Activated CD4-positive, CD25-positive, alpha-beta regulatory T cell treated with anti-CD3 and anti-CD28 coated beads, Interleukin-2, amount 50 U/mL, for 72 hours (primary cell): ENCODE measurements around the gene PMEL.
"Not testable (repeated sequence)": the region's sequence is repeated elsewhere in the genome, so short reads cannot be mapped to it uniquely, and the experiment has no call there.

Experiments
- DNase-seq: peaks from one replicate; pipeline ENCODE4 v3.0.0; 2021

The PMEL gene

GRCh38 chr12:55938826-55939501 is 26.9 kb downstream of the PMEL start:
- no peak for DNase-seq

DNA sequence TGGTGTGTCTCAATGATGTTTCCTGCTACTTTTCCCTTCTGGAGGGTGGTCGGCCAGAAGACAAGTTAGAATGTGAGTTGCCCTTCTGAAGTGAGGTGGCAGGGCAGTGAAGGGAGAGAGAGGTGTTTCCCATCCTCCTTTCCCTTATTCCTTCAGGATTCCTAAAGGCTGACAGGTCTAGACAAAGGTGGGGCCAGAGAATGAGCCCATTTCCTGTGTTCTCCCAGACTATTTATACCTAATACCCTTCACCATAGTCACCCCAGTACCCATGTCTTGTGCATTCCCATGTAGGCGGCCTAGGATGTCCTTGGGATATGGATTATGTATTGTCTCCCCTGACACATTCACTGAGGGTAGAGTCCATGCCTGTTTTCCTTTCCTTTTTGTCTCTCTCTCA is 27.9 kb downstream of the PMEL start:
- no peak for DNase-seq

- no peak for DNase-seq
These were observed 30.1 kb downstream of the PMEL start for GRCh38 chr12:55935738-55936151.

DNA sequence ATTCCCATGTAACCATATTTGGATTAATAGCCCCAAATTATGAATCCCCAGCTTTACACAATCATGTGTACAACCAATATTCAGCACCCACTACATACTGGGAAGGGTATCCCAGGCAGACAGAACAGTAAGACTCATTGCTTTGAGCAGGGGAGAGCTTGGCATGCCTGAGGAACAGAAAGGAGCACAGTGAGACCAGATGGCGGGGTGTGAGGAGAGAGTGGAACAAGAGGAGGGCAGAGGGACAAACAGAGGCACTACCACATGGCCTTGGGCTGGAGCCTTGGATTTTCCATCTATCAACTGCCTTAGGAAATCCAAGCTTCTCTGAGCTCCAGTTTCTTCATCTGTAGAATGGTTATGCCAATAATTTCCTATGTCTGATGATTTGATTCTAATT is 31.1 kb downstream of the PMEL start:
- no peak for DNase-seq

GRCh38 chr12:55933799-55934742 is 31.8 kb downstream of the PMEL start:
- no peak for DNase-seq

DNA sequence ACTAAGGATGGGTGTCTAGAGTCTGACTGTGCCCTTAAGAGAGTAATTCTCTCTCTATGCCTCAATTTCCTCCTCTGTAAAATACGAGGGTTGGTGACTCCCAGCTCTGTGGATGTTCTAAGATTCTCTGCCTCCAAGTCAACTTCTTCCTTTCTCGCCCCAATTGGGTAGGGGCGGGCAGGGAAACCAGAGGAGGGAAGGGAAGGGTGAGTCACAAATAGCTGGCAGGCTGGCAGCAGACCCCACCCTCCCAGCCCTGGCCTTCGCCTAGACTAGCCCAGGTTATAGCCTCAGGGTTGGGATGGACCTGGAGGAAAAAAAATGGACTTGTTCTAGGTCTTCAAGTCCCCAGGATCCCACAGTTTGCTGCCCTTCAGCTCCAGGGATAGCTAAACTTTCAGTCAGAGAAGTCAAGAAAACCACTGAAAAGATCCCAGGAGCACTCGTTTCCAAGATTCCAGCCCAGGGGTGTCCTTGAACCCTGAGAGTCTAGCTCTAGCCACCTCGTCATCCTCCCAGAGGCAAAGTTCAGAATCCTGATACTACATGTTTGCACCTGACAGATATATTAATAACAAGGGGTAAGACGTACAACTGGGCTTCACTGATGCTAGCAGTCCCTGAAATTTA is 32.6 kb downstream of the PMEL start:
- DNase-seq = no peak

GRCh38 chr12:55932551-55932910 is 33.3 kb downstream of the PMEL start:
- DNase-seq = no peak

DNA sequence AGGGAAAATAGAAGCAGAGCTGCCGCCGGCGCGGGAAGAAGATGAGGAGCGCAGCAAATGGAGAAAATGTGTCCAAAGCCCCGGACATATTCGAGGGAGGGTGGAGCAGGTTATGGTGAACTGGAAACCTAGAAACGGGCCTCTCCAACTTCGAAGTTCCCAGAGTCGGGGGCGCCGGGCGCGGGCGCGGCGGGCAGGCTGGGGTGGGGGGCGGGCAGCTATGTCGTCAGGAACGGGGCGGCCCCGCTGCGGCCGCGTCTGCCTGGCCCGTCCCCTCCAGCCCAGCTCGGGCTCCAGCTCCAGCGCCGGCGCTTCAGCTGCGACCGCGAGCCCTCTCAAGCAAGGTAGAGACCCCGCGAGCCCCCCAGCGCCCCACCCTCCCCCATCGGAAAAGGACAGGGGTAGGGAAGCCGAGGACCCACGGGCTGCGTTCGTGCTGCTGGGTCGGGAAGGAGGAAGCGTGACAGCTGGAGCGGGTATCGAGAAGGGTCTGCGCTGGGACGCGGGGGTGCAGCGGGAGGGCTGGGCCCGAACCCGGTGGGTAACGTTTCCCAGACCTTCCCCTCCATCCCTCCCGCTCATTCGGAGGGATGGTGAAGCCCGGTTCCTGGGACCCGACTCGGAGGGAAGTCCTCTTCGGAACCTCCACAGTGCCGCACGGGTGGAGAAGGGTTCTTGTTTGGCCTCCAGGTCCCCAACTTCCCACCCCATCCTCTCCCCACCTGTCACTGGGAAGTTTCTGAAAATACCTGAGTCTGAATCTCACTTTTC is 33.9 kb downstream of the PMEL start:
- peak; percentile 49 for DNase-seq

DNA sequence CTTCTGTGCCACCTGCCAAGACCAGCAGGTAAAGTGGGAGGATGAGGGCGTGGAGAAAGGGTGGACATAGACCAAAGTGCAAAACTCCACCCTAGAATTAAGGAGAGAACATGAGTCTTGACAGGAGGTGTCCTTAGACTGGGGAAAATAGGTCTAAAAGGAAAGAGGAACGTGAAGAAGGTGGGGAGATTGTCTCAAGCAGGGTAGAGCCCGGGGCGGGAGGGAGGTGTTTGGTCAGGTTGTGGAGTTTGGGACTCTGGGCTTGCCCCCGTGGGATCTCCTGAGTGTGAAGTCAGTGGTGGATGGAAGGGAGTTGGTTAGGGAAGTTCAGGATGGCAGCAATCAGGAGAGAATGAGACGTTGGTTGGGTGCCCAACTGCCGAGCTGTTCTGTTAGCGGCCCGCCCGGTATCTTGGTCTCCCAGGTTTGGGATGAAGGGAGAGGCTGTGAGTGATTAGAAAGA is 34.5 kb downstream of the PMEL start:
- no peak for DNase-seq

DNA sequence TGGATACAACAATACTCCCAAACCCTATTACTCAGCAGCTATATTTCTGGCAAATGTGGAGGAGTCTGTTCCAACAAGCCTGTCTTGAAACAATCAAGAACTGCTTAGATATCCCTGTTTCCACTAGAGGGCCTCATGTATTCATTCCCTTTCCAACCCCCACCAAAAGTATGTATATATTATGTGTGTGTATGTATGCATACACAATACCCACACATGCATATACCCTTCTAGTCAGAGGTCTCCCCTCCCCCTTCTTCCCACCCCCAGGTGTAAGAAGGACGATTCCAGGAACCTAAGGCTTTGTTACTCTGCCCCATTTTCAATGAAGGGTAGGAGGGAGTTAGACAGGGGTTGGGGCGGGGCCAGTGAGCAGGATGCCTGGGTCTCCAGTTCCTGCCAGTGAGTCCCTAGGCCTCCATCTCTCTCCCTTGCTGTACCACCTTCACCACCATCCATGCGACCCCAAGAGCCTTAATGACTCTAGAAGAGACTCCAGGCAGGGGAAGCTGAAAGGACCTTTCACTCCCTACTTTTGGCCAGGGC is 35.0 kb downstream of the PMEL start, which contains the start of gene DGKA:
Gene DGKA, plus strand, starts transcription at position 392 of the 546 bp plus-strand sequence. CDS start 5,342 bp downstream, outside the sequence.
- peak; percentile 76 for DNase-seq

GRCh38 chr12:55929306-55929791 is 36.5 kb downstream of the PMEL start:
- peak; percentile 75 for DNase-seq

DNA sequence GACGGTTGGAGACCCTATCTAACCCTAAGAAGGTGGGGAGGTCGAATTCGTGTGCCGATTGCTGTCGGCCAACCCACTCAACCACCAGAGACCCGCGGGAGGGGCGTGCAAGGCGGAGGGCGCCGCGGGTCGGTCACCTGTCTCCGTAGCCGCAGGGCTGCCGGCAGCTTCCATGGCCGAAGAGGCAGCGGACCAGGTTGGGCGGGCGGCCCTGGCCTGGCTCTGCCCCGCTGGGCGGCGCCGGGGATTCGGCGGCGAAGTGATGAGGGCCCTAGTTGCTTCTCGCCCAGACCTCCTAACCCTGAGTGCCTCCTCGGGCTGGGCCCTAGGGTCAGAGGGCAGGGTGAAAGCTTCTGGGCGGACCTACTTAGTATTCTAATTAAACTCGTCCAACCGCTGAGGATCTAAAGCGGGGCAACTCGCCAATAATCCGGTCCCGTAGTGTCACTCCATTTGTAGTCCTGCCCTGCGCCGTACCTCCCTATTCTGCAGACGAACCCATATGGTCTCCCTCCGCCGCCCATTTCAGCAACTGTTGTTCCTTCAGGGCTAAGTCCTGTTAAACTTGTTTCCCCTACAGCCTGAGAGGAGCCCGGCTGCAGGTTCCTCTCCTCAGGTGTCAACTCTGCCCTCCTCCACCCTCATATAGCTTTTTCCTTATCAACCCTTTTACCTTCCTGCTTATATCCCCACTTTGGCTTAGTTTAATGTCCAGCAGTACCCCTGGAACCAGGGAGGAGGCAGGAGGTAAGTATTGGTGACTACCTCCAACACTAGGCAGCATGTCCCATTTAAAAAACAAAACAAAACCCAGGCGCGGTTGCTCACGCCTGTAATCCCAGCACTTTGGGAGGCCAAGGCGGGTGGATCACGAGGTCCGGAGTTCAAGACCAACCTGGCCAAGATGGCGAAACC is 38.0 kb downstream of the PMEL start, which contains the start of gene PYM1:
Gene PYM1, minus strand, starts transcription at position 307 of the 915 bp plus-strand sequence. Its CDS starts 133 bp downstream, at position 174.
- peak; percentile 76 for DNase-seq

DNA sequence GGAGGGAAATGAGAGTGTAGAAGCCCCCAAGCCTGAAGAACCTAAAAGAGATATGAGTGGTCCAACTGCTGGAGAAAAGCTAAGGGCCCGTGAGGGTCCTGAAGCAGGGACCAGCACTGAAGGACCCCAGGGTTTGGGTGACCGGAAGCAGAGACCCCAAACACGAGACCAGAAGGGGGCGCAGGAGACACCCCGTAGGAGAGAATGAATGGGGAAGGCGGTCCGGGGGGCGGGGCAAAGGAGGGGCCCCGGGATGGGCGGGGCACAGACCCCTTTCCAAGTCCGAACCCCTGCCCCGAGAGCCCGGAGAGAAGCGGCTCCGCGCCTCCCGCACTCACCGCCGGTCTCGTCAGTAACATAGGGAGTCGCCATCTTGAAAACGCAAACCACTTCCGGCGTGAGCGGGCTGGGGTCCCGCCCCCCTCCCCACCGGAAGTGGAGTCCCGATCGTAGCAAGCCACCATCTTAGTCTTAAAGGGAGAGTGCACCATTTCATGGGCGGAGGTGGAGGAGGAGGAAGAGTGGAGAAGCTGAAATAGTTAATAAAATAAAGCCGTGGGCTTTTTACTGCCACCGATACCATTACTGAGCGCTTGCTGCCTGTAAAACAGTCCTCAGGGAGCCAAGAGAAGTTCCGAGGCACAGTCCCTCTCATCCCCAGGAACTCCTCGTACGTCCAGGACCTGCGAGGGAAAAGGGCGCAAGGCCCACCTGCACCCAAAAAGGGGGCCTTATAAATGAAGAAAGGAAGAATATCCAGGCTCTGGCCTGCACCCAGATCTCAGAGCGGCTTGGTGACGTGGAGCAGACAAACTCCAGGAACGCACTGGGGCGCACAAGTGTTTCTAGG is 38.9 kb downstream of the PMEL start:
- DNase-seq = peak; percentile 80

- DNase-seq = no peak
These were observed 39.7 kb downstream of the PMEL start for GRCh38 chr12:55925870-55926737.

DNA sequence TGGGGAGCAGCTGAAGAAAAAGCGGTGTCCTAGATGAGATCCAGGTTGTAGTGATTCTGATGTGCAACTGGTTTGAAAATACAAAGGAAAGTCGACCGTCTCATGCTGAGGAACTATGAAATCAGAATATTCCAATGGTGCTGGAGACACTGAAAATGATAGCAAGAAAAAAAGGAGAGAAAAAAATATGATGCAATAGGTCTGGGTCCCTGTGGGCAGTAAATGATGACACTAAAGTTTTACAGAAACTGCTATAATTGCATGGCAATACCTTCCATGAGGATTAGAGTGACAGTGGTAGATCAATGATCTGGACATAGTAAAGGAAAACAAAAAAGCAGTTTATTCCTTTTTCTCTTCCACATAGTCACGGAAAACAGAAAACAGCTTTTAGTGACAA is 40.5 kb downstream of the PMEL start:
- no peak for DNase-seq

- not testable (repeated sequence) for DNase-seq
These were observed 42.2 kb downstream of the PMEL start for GRCh38 chr12:55923648-55924047.

DNA sequence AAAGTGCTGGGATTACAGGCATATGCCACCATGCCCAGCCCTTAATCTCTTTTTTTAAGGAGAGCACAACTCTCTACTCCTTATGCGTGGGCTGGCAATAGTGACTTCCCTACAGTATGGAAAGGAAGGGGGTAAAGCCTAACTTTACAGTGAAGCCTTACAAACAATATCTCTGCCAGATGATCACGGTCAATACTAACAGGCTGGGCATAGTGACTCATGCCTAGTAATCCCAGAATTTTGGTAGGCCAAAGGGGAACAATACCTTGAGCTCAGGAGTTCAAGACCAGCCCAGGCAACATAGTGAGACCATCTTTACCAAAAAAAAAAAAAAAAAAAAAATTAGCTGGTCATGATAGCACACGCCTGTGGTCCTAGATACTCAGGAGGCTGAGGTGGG is 43.7 kb downstream of the PMEL start:
- no peak for DNase-seq

DNA sequence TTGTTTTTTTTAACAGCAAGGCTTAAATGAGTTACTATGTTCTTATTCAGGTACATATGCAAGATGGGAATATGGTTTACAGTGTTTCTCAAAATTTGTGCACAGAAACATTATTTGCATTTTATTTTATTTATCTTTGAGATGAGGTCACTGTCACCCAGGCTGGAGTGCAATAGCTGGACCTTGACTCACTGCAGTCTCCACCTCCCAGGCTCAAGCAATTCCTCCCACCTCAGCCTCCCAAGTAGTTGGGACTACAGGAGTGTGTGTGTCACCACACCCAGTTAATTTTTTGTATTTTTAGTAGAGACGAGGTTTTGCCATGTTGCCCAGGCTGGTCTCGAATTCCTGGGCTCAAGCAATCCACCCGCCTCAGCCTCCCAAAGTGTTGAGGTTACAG is 46.8 kb downstream of the PMEL start:
- not testable (repeated sequence) for DNase-seq

DNA sequence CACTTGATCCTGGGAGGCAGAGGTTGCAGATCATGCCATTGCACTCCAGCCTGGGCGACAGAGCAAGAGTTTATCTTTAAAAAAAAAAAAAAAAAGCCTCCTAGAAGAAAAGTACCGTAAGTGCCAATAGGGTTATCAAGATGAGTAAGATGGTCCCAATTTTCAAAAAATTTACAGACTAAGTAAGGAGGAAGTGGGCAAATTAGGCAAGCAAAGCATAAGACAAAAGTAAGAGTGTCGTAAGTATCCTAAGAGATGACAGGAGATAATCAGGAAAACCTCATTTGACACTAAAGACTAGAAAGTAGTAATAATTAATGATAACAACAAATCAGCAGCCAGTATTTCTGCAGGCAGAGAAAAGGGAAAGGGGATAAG is 50.4 kb downstream of the PMEL start:
- DNase-seq = no peak
